ENCODE measurements around the gene ACTR3.
"Not testable (repeated sequence)": the region's sequence is repeated elsewhere in the genome, so short reads cannot be mapped to it uniquely, and the experiment has no call there.

Gene ACTR3

GRCh38 chr2:113906647-113907046 lies 16.8 kb downstream of the ACTR3 start:
- DNase-seq (ENCODE audit: low read depth) = no peak

GRCh38 chr2:113907297-113907696 lies 17.4 kb downstream of the ACTR3 start:
- no peak for DNase-seq (ENCODE audit: low read depth)

GRCh38 chr2:113910110-113910717 lies 20.3 kb downstream of the ACTR3 start:
- DNase-seq (ENCODE audit: low read depth) = peak; percentile 54

GRCh38 chr2:113910967-113911678 lies 21.2 kb downstream of the ACTR3 start:
- no peak for DNase-seq (ENCODE audit: low read depth)

- DNase-seq (ENCODE audit: low read depth) = no peak
Measured at GRCh38 chr2:113915082-113915819, 25.4 kb downstream of the ACTR3 start.

- DNase-seq (ENCODE audit: low read depth) = no peak
Measured at GRCh38 chr2:113918229-113918628, 28.3 kb downstream of the ACTR3 start.

- no peak for DNase-seq (ENCODE audit: low read depth)
Measured at GRCh38 chr2:113920996-113921395, 31.1 kb downstream of the ACTR3 start.

GRCh38 chr2:113922335-113922734 lies 32.4 kb downstream of the ACTR3 start:
- no peak for DNase-seq (ENCODE audit: low read depth)

GRCh38 chr2:113922784-113923183 lies 32.9 kb downstream of the ACTR3 start:
- DNase-seq (ENCODE audit: low read depth) = no peak

GRCh38 chr2:113925884-113926283 lies 36.0 kb downstream of the ACTR3 start:
- no peak for DNase-seq (ENCODE audit: low read depth)

GRCh38 chr2:113926314-113926713 lies 36.4 kb downstream of the ACTR3 start:
- no peak for DNase-seq (ENCODE audit: low read depth)

GRCh38 chr2:113930448-113930847 lies 40.6 kb downstream of the ACTR3 start:
- DNase-seq (ENCODE audit: low read depth) = no peak

GRCh38 chr2:113937501-113937900 lies 47.6 kb downstream of the ACTR3 start:
- no peak for DNase-seq (ENCODE audit: low read depth)

GRCh38 chr2:113940891-113941290 lies 51.0 kb downstream of the ACTR3 start:
- no peak for DNase-seq (ENCODE audit: low read depth)

GRCh38 chr2:113945784-113946183 lies 55.9 kb downstream of the ACTR3 start:
- DNase-seq (ENCODE audit: low read depth) = not testable (repeated sequence)

GRCh38 chr2:113950906-113951305 lies 61.0 kb downstream of the ACTR3 start:
- DNase-seq (ENCODE audit: low read depth) = not testable (repeated sequence)

- no peak for DNase-seq (ENCODE audit: low read depth)
Measured at GRCh38 chr2:113961000-113961399, 71.1 kb downstream of the ACTR3 start.

- DNase-seq (ENCODE audit: low read depth) = no peak
Measured at GRCh38 chr2:113962692-113963480, 73.0 kb downstream of the ACTR3 start.

- DNase-seq (ENCODE audit: low read depth) = no peak
Measured at GRCh38 chr2:113963965-113964364, 74.1 kb downstream of the ACTR3 start.

GRCh38 chr2:113964436-113964835 lies 74.5 kb downstream of the ACTR3 start:
- DNase-seq (ENCODE audit: low read depth) = no peak

GRCh38 chr2:113965228-113965627 lies 75.3 kb downstream of the ACTR3 start:
- DNase-seq (ENCODE audit: low read depth) = no peak

GRCh38 chr2:113965644-113966043 lies 75.8 kb downstream of the ACTR3 start:
- no peak for DNase-seq (ENCODE audit: low read depth)

Data from stimulated activated CD8-positive, alpha-beta memory T cell treated with anti-CD3 and anti-CD28 coated beads, Interleukin-12 subunit alpha, Interleukin-12 subunit beta, amount 100 ng/mL, for 4 hours (primary cell).